Measurements from ENCODE around the gene CCDC184.

GRCh38 chr12:48198985-48199384 is 15.5 kb downstream of the CCDC184 start:
- TF ChIP-seq, protein P1, sequence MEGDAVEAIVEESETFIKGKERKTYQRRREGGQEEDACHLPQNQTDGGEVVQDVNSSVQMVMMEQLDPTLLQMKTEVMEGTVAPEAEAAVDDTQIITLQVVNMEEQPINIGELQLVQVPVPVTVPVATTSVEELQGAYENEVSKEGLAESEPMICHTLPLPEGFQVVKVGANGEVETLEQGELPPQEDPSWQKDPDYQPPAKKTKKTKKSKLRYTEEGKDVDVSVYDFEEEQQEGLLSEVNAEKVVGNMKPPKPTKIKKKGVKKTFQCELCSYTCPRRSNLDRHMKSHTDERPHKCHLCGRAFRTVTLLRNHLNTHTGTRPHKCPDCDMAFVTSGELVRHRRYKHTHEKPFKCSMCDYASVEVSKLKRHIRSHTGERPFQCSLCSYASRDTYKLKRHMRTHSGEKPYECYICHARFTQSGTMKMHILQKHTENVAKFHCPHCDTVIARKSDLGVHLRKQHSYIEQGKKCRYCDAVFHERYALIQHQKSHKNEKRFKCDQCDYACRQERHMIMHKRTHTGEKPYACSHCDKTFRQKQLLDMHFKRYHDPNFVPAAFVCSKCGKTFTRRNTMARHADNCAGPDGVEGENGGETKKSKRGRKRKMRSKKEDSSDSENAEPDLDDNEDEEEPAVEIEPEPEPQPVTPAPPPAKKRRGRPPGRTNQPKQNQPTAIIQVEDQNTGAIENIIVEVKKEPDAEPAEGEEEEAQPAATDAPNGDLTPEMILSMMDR (IDR thresholded peaks at IDR 0.05), result no peak
- TF ChIP-seq ZFX (IDR thresholded peaks at IDR 0.05; ENCODE audit: borderline replicate concordance), result no peak

Data from 22Rv1 (cell line).